ENCODE data around the gene TRIM24.

DNA sequence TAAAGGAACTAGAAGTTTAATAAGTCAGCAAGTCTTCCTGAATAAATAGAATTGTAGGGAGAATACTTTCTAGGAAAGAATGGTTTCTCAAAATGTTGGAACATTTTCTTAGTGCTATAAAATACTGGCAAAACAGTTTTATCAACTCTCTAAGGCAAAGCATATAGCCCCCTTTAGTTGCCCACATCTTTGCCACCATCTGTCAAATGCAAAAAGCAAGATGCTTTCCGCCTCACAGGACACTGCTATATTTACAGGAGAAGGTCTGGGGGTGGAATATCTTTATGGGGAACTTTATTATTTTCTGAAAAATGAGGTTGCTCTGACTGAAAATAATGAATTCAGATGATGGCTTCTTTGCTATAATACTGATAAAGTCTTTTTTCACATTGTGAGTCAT is 162.8 kb downstream of the TRIM24 start:
- no peak for TF ChIP-seq ZNF879 (CRISPR knock-in tag; IDR thresholded peaks at IDR 0.05)
- TF ChIP-seq FOSL1 (CRISPR knock-in tag; IDR thresholded peaks at IDR 0.05; ENCODE audit: borderline replicate concordance), result no peak
- no peak for TF ChIP-seq ZNF703 (CRISPR knock-in tag; IDR thresholded peaks at IDR 0.05; ENCODE audit: borderline replicate concordance)
- TF ChIP-seq FOXJ3 (CRISPR knock-in tag; IDR thresholded peaks at IDR 0.05; ENCODE audit: borderline replicate concordance), result no peak
- no peak for TF ChIP-seq RELA (CRISPR knock-in tag; IDR thresholded peaks at IDR 0.05)
- TF ChIP-seq EHMT2 (IDR thresholded peaks at IDR 0.05; ENCODE audit: borderline replicate concordance, low read depth, low read length), result no peak
- TF ChIP-seq NFE2L1 (CRISPR knock-in tag; IDR thresholded peaks at IDR 0.05; ENCODE audit: borderline replicate concordance), result no peak
- no peak for TF ChIP-seq ZNF646 (CRISPR knock-in tag; IDR thresholded peaks at IDR 0.05)
- no peak for TF ChIP-seq SIX1 (CRISPR knock-in tag; IDR thresholded peaks at IDR 0.05; ENCODE audit: borderline replicate concordance)
